Suprapubic skin (tissue), 4 donors: ENCODE results near the gene SLC1A5.

ENCODE experiments used
- EP300 ChIP-seq: sonication (generic); formaldehyde crosslinking; IDR thresholded peaks from one replicate; pipeline ENCODE4 v1.6.1; 2017; ENCODE audit warnings: antibody characterized with exemption
- POLR2A ChIP-seq, 2 donors: fragments of 450-650 bp; IDR thresholded peaks; one replicate each; pipeline ENCODE4 v1.6.1; 2017; ENCODE audit warnings: antibody characterized with exemption in 2 of 2, mild to moderate bottlenecking in 2 of 2, moderate library complexity in 2 of 2
- POLR2AphosphoS5 ChIP-seq, 3 donors: sonication (generic); formaldehyde crosslinking; IDR thresholded peaks; one replicate each; pipeline ENCODE4 v1.6.1; 2017; ENCODE audit warnings: antibody characterized with exemption in 3 of 3
- TF ChIP-seq, protein P1 (sequence below), 2 donors: fragments of 200-600 bp in 1 of 2; fragments of 450-650 bp in 1 of 2; sonication (generic) in 1 of 2; IDR thresholded peaks; one replicate each; pipeline ENCODE4 v1.5.1; 2016 to 2019; ENCODE audit warnings: antibody characterized with exemption in 2 of 2, mild to moderate bottlenecking in 1 of 2, moderate library complexity in 1 of 2

GRCh38 chr19:46759206-46759605 lies 29.2 kb downstream of the SLC1A5 start:
- TF ChIP-seq, protein P1, sequence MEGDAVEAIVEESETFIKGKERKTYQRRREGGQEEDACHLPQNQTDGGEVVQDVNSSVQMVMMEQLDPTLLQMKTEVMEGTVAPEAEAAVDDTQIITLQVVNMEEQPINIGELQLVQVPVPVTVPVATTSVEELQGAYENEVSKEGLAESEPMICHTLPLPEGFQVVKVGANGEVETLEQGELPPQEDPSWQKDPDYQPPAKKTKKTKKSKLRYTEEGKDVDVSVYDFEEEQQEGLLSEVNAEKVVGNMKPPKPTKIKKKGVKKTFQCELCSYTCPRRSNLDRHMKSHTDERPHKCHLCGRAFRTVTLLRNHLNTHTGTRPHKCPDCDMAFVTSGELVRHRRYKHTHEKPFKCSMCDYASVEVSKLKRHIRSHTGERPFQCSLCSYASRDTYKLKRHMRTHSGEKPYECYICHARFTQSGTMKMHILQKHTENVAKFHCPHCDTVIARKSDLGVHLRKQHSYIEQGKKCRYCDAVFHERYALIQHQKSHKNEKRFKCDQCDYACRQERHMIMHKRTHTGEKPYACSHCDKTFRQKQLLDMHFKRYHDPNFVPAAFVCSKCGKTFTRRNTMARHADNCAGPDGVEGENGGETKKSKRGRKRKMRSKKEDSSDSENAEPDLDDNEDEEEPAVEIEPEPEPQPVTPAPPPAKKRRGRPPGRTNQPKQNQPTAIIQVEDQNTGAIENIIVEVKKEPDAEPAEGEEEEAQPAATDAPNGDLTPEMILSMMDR (IDR thresholded peaks at IDR 0.05): no peak
- TF ChIP-seq POLR2AphosphoS5 (IDR thresholded peaks at IDR 0.05) (no peak), EP300 (no peak), POLR2A (IDR thresholded peaks at IDR 0.05) (no peak)
